ENCODE data around the gene FBXO28.

- TF ChIP-seq CTCF (IDR thresholded peaks at IDR 0.05 in 2 of 3, conservative IDR thresholded peaks at IDR 0.05 in 1 of 3; ENCODE audit: borderline replicate concordance in 1 of 3, insufficient read depth in 1 of 3, low read depth in 2 of 3, low read length in 2 of 3) (no peak), SP1 (IDR thresholded peaks at IDR 0.05; ENCODE audit: low read depth) (no peak), ZNF274 (IDR thresholded peaks at IDR 0.05; ENCODE audit: low read depth, low read length) (no peak), REST (IDR thresholded peaks at IDR 0.05; ENCODE audit: low read depth) (no peak), POLR2AphosphoS5 (IDR thresholded peaks at IDR 0.05; ENCODE audit: low read depth, low read length) (no peak), ZBTB33 (IDR thresholded peaks at IDR 0.05; ENCODE audit: extremely low read depth, insufficient replicate concordance, low read length) (no peak), POLR2A (IDR thresholded peaks at IDR 0.05; ENCODE audit: borderline replicate concordance, extremely low read depth, insufficient read depth, insufficient read length) (no peak), TCF7L2 (IDR thresholded peaks at IDR 0.05; ENCODE audit: borderline replicate concordance, extremely low read depth, insufficient read depth, insufficient read length) (no peak), EZH2phosphoT487 (IDR thresholded peaks at IDR 0.05; ENCODE audit: borderline replicate concordance) (no peak), EZH2 (IDR thresholded peaks at IDR 0.05) (no peak)
Observed at GRCh38 chr1:224211206-224211962, 97.5 kb downstream of the FBXO28 start.

Data from HCT116 (cell line).